HepG2 (cell line): ENCODE measurements around the gene MCC. TPM values are rescaled to one million over a fixed set of nuclear protein-coding genes. Genes with fewer than 3 reads are reported as not detected.

Experiments
- ATAC-seq: fragments of 200-7000 bp; cut with Tn5 transposase; 3 replicates; pipeline ENCODE4 v1.9.1; 2020; ENCODE audit warnings: mild to moderate bottlenecking, moderate library complexity
- BruUV-seq: library from RNA; stranded (reverse); fragments of 400-500 nt; replicated peaks from 2 replicates; lab custom pipeline; 2021; lab: Mats Ljungman, UMichigan
- CTCF ChIA-PET: fragments of 300-600 bp; formaldehyde crosslinking; extraction: SDS; loops from one replicate; lab custom pipeline; 2021; ENCODE audit warnings: low total read pairs, inconsistent platforms, low intra/inter-chr PET ratio; lab: Yijun Ruan, JAX
- POLR2A ChIA-PET: fragments of 350-600 bp; sonication (Branson Sonifier 250); formaldehyde crosslinking; loops from one replicate; lab custom pipeline; 2020; ENCODE audit warnings: antibody characterized with exemption, inconsistent platforms; lab: Yijun Ruan, JAX
- DNase-seq: peaks from one replicate; pipeline ENCODE4 v3.0.0-alpha.2; 2015; ENCODE audit warnings: low spot score
- FAIRE-seq: peaks from 3 replicates; lab custom pipeline; 2011; peaks lifted over from hg19 to GRCh38; lab: Jason Lieb, UNC
- H2AFZ ChIP-seq: one replicate; pipeline ENCODE4 v1.6.1; 2011; ENCODE audit warnings: low read length, inconsistent platforms
- H3K27ac ChIP-seq: fragments of 300-600 bp; 3 replicates; pipeline ENCODE4 v1.8.0; 2011; ENCODE audit warnings: mixed run types, mild to moderate bottlenecking, mixed read lengths, low read length, inconsistent platforms; ENCODE audit not compliant: insufficient read depth; ENCODE audit errors: extremely low read length
- H3K27me3 ChIP-seq, 2 experiments: fragments of 200-600 bp in 1 of 2; 2 replicates in 1 of 2; 3 replicates in 1 of 2; pipeline versions ENCODE4 v1.6.0 to v1.8.0; 2011; ENCODE audit warnings: low read length in 2 of 2, mild to moderate bottlenecking in 2 of 2, moderate library complexity in 2 of 2, inconsistent platforms in 1 of 2; ENCODE audit not compliant: insufficient read depth in 2 of 2, control insufficient read depth in 1 of 2
- H3K36me3 ChIP-seq, 2 experiments: fragments of 200-600 bp in 1 of 2; replicated peaks in 1 of 2; 2 replicates in 1 of 2; 3 replicates in 1 of 2; pipeline versions ENCODE4 v1.5.1 to v1.8.0; 2011; ENCODE audit warnings: low read length in 2 of 2, inconsistent platforms in 1 of 2; ENCODE audit not compliant: insufficient read depth in 2 of 2, control insufficient read depth in 1 of 2
- H3K4me1 ChIP-seq: 2 replicates; pipeline ENCODE4 v1.5.1; 2012; ENCODE audit warnings: low read length, inconsistent platforms; ENCODE audit not compliant: insufficient read depth
- H3K4me2 ChIP-seq: 2 replicates; pipeline ENCODE4 v1.6.0; 2011; ENCODE audit warnings: low read depth, low read length, inconsistent platforms
- H3K4me3 ChIP-seq, 3 experiments: fragments of 200-600 bp in 1 of 3; sonication (generic), shearing (Covaris generic) in 1 of 3; replicated peaks in 1 of 3; 2 replicates each; pipeline ENCODE4 v1.5.1; 2011 to 2016; ENCODE audit warnings: low read length in 3 of 3, inconsistent platforms in 2 of 3, low read depth in 2 of 3, mild to moderate bottlenecking in 2 of 3, control low read depth in 1 of 3, mixed read lengths in 1 of 3; ENCODE audit not compliant: insufficient read depth in 1 of 3
- H3K79me2 ChIP-seq: one replicate; pipeline ENCODE4 v1.6.1; 2011; ENCODE audit warnings: low read length, inconsistent platforms; ENCODE audit not compliant: insufficient read depth
- H3K9ac ChIP-seq: 2 replicates; pipeline ENCODE4 v1.6.0; 2011; ENCODE audit warnings: mild to moderate bottlenecking, low read depth, low read length, inconsistent platforms; ENCODE audit not compliant: insufficient read depth
- H3K9me3 ChIP-seq: 2 replicates; pipeline ENCODE4 v1.5.1; 2012; ENCODE audit warnings: mild to moderate bottlenecking, low read length
- H4K20me1 ChIP-seq: 2 replicates; pipeline ENCODE4 v1.6.0; 2011; ENCODE audit warnings: inconsistent platforms, mild to moderate bottlenecking, low read length, moderate library complexity; ENCODE audit not compliant: insufficient read depth
- BORCS8-MEF2B ChIP-seq: sonication (generic); formaldehyde crosslinking; IDR thresholded peaks from 2 replicates; pipeline ENCODE4 v1.8.0; 2022; ENCODE audit warnings: mild to moderate bottlenecking, missing genetic modification reagents
- CENPBD1 ChIP-seq: sonication (generic); formaldehyde crosslinking; IDR thresholded peaks from 2 replicates; pipeline ENCODE4 v1.8.0; 2022; ENCODE audit warnings: missing genetic modification reagents, low read depth, mild to moderate bottlenecking, borderline replicate concordance
- IRF2 ChIP-seq: IDR thresholded peaks from 2 replicates; pipeline ENCODE4 v1.6.1; 2018; ENCODE audit warnings: missing genetic modification reagents, missing compliant biosample characterization
- NR1H2 ChIP-seq: sonication (generic); formaldehyde crosslinking; IDR thresholded peaks from 2 replicates; pipeline ENCODE4 v1.8.1; 2022; ENCODE audit warnings: low read depth, missing genetic modification reagents, borderline replicate concordance
- PRDM4 ChIP-seq: sonication (generic); formaldehyde crosslinking; IDR thresholded peaks from 2 replicates; pipeline ENCODE4 v1.9.0; 2021; ENCODE audit warnings: missing genetic modification reagents, borderline replicate concordance
- SMARCC2 ChIP-seq: fragments of 450-650 bp; IDR thresholded peaks from 2 replicates; pipeline ENCODE4 v1.6.1; 2017; ENCODE audit warnings: antibody characterized with exemption, mild to moderate bottlenecking
- ZFP90 ChIP-seq: sonication (generic); formaldehyde crosslinking; IDR thresholded peaks from 2 replicates; pipeline ENCODE4 v1.8.0; 2022; ENCODE audit warnings: missing genetic modification reagents, mild to moderate bottlenecking, inconsistent platforms, borderline replicate concordance
- ZMAT5 ChIP-seq: sonication (generic); formaldehyde crosslinking; IDR thresholded peaks from 2 replicates; pipeline ENCODE4 v1.5.0; 2020; ENCODE audit warnings: mild to moderate bottlenecking, low read depth, missing genetic modification reagents, borderline replicate concordance
- ZNF577 ChIP-seq: sonication (generic); formaldehyde crosslinking; IDR thresholded peaks from 2 replicates; pipeline ENCODE4 v1.4.0; 2020; ENCODE audit warnings: mild to moderate bottlenecking, low read depth, missing genetic modification reagents, borderline replicate concordance
- ZNF614 ChIP-seq: IDR thresholded peaks from 2 replicates; pipeline ENCODE4 v1.6.1; 2018; ENCODE audit warnings: missing biosample characterization, missing genetic modification reagents, inconsistent platforms, borderline replicate concordance
- ZNF629 ChIP-seq: sonication (generic); formaldehyde crosslinking; conservative IDR thresholded peaks from 2 replicates; pipeline ENCODE4 v1.5.0; 2020; ENCODE audit warnings: missing genetic modification reagents
- ZSCAN22 ChIP-seq: sonication (generic); formaldehyde crosslinking; IDR thresholded peaks from 2 replicates; pipeline ENCODE4 v1.4.0; 2020; ENCODE audit warnings: mild to moderate bottlenecking, missing genetic modification reagents
- WGBS: methylation state at CpG from one replicate; pipeline ENCODE4 v1.1.6; 2017; ENCODE audit warnings: low lambda C conversion rate; 5-methylcytosine and 5-hydroxymethylcytosine counted together
- in situ Hi-C: cut with HindIII; loops from 2 replicates; pipeline ENCODE4 v1.10.0; 2017; ENCODE audit warnings: low pct_unique_long_range_greater_than_20kb; ENCODE audit not compliant: extremely low pct_ligation_motif_present
- intact Hi-C: fragments of 100-400 bp; cut with micrococcal nuclease; formaldehyde crosslinking; loops from one replicate; pipeline ENCODE4 v1.10.0; 2022; ENCODE audit not compliant: unreplicated experiment
- polyA plus RNA-seq, 8 experiments: library from polyadenylated mRNA; depleted of rRNA in 3 of 8; stranded (reverse) in 7 of 8; unstranded in 1 of 8; fragments of >200 nt; fragmentation: Illumina TruSeq in 4 of 8; extraction: Trizol in 4 of 8; gene quantifications; 2 replicates each; pipeline versions ENCODE4 v1.2.1 to v1.2.3, GENCODE V29; 2011 to 2016; ENCODE audit warnings: low read depth in 4 of 8, missing spikeins in 1 of 8, mixed read lengths in 1 of 8; ENCODE audit not compliant: insufficient read depth in 1 of 8
- total RNA-seq, 5 experiments: library from RNA; depleted of rRNA; stranded (reverse); fragments of >200 nt; fragmentation: Illumina TruSeq; extraction: Trizol; gene quantifications; 2 replicates each; pipeline ENCODE4 v1.2.3, GENCODE V29; 2016; ENCODE audit warnings: low read depth in 1 of 5

The MCC gene
- total and polyA plus RNA-seq, 2 of the 13 experiments (the other 11 are each of a cell fraction or from before 2014, with no cell fraction given) = 0.55 to 2.4 TPM

GRCh38 chr5:113331209-113331551 is 157.1 kb downstream of the MCC start:
- POLR2A ChIA-PET = no interaction called here
- TF ChIP-seq ZFP90 (CRISPR knock-in tag) = no peak
- TF ChIP-seq BORCS8-MEF2B = no peak
- no peak for TF ChIP-seq IRF2 (CRISPR knock-in tag)
- no peak for TF ChIP-seq SMARCC2
- TF ChIP-seq ZNF614 = no peak
- TF ChIP-seq ZSCAN22 (CRISPR knock-in tag) = no peak
- TF ChIP-seq PRDM4 (CRISPR knock-in tag) = no peak
- TF ChIP-seq CENPBD1 (CRISPR knock-in tag) = no peak
- TF ChIP-seq ZNF577 = no peak
- TF ChIP-seq ZMAT5 (CRISPR knock-in tag) = no peak
- no peak for TF ChIP-seq ZNF629 (CRISPR knock-in tag)
- no peak for TF ChIP-seq NR1H2 (CRISPR knock-in tag)
- intact Hi-C loops = no loop called here
- H4K20me1 ChIP-seq = no peaks in the 10 kb centered on the region
- DNase-seq (no peak), FAIRE-seq (no peak), ATAC-seq (no peak)
- BruUV-seq = no TSS peak
- H2AFZ ChIP-seq = no peak overlapping the region
- H3K9me3 ChIP-seq = no peaks in the 10 kb centered on the region
- no peak overlapping the region for H3K9ac ChIP-seq
- no peak overlapping the region for H3K4me2 ChIP-seq
- H3K79me2 ChIP-seq = no peaks in the 10 kb centered on the region
- H3K27me3 ChIP-seq = no peaks in the 10 kb centered on the region
- H3K4me1 ChIP-seq = no peaks in the 10 kb centered on the region
- no peak overlapping the region for H3K27ac ChIP-seq
- CTCF ChIA-PET = interaction anchor here (1.4 kb wide), 1 partner anchor 335 kb away, joined by 6 read pairs; no protein-coding TSS in a partner anchor
- WGBS = 33% methylated on average over 4 of the region's 4 CpGs
- H3K4me3 ChIP-seq = no peak overlapping the region
- in situ Hi-C loops = no loop called here
- H3K36me3 ChIP-seq = no peaks in the 10 kb centered on the region
